Measurements from ENCODE around the gene SSTR5.

Gene SSTR5

DNA sequence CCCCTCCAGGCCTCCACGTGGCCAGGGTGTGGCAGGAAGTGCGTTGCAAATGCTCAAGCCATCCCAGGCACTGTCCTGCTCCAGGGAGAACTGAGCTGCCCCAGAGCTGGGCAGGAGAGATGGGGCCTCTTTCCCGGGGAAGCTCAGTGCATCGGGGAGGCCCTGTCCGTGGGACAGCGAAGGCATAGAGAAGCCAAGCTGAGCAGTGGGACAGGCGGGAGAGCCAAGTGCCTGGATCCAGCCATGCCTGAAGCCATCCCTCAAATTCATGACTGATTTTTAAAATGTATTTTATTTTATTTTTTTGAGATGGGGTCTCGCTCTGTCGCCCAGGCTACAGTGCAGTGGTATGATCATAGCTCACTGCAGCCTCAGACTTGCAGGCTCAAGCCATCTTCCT is 25.4 kb upstream of the SSTR5 start:
- H3K4me3 ChIP-seq (ENCODE audit: low read depth, low read length), result no peak overlapping the region
- TF ChIP-seq, protein P1, sequence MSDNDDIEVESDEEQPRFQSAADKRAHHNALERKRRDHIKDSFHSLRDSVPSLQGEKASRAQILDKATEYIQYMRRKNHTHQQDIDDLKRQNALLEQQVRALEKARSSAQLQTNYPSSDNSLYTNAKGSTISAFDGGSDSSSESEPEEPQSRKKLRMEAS (IDR thresholded peaks at IDR 0.05; ENCODE audit: low read depth, low read length), result no peak
- TF ChIP-seq POLR2A (IDR thresholded peaks at IDR 0.05; ENCODE audit: extremely low read depth, insufficient read length) (no peak), MYC (IDR thresholded peaks at IDR 0.05; ENCODE audit: low read depth, low read length) (no peak)
- TF ChIP-seq, protein P2, sequence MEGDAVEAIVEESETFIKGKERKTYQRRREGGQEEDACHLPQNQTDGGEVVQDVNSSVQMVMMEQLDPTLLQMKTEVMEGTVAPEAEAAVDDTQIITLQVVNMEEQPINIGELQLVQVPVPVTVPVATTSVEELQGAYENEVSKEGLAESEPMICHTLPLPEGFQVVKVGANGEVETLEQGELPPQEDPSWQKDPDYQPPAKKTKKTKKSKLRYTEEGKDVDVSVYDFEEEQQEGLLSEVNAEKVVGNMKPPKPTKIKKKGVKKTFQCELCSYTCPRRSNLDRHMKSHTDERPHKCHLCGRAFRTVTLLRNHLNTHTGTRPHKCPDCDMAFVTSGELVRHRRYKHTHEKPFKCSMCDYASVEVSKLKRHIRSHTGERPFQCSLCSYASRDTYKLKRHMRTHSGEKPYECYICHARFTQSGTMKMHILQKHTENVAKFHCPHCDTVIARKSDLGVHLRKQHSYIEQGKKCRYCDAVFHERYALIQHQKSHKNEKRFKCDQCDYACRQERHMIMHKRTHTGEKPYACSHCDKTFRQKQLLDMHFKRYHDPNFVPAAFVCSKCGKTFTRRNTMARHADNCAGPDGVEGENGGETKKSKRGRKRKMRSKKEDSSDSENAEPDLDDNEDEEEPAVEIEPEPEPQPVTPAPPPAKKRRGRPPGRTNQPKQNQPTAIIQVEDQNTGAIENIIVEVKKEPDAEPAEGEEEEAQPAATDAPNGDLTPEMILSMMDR (IDR thresholded peaks at IDR 0.05; ENCODE audit: low read depth, low read length), result no peak
- no peak for DNase-seq (ENCODE audit: low read depth)

DNA sequence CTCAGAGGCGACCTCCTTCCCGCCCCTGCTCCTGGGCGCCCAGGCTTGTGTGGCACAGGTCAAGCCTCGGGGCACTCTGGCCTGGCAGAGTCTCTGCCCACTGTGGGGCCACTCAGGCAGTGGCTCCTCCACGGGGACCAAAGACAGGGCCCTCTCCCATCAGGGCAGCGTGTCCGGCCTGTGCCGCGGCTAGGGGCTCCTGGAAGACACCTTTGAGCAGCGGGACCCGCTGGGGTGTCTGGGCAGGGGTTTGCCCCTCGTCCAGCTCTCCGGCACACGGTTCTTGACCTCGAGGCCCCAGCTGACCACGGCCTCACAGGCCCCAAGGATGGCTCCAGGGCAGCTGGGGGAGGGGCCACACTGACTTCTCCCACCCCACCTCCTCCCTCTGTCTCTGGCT is 24.7 kb upstream of the SSTR5 start:
- no peak for DNase-seq (ENCODE audit: low read depth)
- TF ChIP-seq, protein P2 (IDR thresholded peaks at IDR 0.05; ENCODE audit: low read depth, low read length), result no peak
- TF ChIP-seq POLR2A (IDR thresholded peaks at IDR 0.05; ENCODE audit: extremely low read depth, insufficient read length), result no peak
- TF ChIP-seq MYC (IDR thresholded peaks at IDR 0.05; ENCODE audit: low read depth, low read length), result no peak
- TF ChIP-seq, protein P1 (IDR thresholded peaks at IDR 0.05; ENCODE audit: low read depth, low read length), result no peak
- H3K4me3 ChIP-seq (ENCODE audit: low read depth, low read length), result no peak overlapping the region

DNA sequence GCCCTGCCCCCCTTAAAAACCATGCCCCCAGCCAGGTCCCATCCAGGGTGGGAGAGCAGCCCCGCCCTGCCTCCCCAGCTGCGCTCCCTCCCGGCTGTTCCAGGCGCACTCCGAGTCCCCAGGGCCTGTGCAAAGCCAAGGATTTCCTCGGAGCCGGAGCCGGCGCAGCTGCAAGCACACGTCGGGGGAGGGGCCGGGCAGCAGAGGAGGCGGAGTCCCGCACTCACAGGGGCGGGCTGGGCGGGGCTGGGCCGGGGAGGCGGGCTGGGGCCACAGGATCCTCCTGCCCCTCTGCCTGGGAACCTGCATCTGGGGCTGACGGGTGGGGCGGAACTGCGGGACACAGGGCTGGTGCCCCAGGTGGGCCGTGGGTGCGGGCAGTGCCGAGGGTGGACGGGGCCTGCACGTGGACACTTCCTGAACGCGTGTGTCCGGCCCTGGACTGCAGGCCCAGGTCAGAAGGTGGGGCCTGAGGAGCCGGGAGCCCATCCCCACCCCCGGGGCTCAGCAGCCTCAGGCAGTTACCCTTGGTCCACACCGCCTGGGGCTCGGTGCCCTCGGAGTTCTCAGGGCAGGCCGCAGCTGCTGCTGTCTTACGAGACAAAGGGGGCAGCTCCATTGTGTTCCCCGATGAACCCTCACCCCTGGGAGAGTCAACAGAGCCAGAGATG is 24.0 kb upstream of the SSTR5 start:
- TF ChIP-seq, protein P1 (IDR thresholded peaks at IDR 0.05; ENCODE audit: low read depth, low read length), result no peak
- peak; percentile 17 for DNase-seq (ENCODE audit: low read depth)
- no peak overlapping the region for H3K4me3 ChIP-seq (ENCODE audit: low read depth, low read length)

DNA sequence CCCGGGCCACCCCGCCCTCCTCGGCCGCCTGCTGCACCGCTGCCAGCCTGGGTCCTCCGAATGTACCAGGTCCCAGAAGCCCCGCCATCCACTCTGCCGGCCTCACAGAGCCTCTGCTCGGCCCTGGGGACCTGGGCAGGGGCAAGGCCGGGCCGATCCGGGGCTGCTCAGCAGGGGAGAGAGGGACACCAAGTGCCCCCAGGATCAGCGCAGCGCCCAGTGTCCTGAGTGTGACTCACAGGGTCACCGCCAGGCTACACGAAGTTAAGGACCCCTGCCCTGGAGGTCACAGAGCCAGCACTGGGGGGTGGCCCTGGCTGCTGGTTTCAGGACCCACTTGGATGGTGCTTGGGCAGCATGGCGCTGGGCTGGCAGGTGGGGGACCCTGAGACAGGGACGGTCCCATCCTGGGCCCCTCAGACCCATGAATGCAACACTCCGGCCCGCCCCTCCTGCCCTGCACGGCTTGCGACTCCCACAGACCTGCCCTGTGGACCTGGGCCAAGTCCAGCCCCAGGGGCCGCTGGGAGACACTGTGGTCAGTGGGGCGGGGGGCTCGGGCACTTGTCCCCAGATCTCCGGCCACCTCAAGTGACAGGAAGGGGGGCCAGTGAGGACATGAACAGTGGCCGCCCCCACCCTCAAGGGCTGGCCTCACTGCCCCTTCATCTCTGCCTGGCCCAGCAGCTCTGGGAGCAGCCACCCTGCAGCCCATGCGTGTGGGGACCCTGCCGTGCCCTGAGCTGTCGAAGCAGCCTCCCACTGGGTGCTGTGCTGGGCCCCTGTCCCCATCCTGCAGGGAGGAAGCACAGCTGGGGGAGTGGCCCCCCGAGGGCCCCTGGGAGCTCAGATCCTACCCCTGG is 23.2 kb upstream of the SSTR5 start:
- H3K4me3 ChIP-seq (ENCODE audit: low read depth, low read length), result no peak overlapping the region
- TF ChIP-seq POLR2A (IDR thresholded peaks at IDR 0.05; ENCODE audit: extremely low read depth, insufficient read length), result no peak
- TF ChIP-seq MYC (IDR thresholded peaks at IDR 0.05; ENCODE audit: low read depth, low read length), result no peak
- TF ChIP-seq, protein P1 (IDR thresholded peaks at IDR 0.05; ENCODE audit: low read depth, low read length), result no peak
- TF ChIP-seq, protein P2 (IDR thresholded peaks at IDR 0.05; ENCODE audit: low read depth, low read length), result no peak
- DNase-seq (ENCODE audit: low read depth), result no peak

DNA sequence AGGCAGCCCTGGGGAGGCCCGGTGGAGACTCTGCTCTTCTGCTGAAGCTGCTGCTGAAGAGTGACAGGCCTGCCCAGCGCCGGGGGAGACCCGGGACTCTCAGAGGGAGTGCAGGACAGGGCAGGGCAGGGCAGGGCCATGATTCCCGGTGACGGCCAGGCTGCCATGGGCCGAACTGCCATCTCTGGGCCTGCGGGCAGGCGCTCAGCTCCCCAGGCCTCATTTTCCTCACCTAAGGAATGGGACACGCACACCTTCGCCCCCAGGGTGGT is 22.6 kb upstream of the SSTR5 start:
- TF ChIP-seq MYC (IDR thresholded peaks at IDR 0.05; ENCODE audit: low read depth, low read length) (no peak), POLR2A (IDR thresholded peaks at IDR 0.05; ENCODE audit: extremely low read depth, insufficient read length) (no peak)
- TF ChIP-seq, protein P1 (IDR thresholded peaks at IDR 0.05; ENCODE audit: low read depth, low read length), result no peak
- TF ChIP-seq, protein P2 (IDR thresholded peaks at IDR 0.05; ENCODE audit: low read depth, low read length), result no peak
- H3K4me3 ChIP-seq (ENCODE audit: low read depth, low read length), result no peak overlapping the region
- DNase-seq (ENCODE audit: low read depth), result no peak

DNA sequence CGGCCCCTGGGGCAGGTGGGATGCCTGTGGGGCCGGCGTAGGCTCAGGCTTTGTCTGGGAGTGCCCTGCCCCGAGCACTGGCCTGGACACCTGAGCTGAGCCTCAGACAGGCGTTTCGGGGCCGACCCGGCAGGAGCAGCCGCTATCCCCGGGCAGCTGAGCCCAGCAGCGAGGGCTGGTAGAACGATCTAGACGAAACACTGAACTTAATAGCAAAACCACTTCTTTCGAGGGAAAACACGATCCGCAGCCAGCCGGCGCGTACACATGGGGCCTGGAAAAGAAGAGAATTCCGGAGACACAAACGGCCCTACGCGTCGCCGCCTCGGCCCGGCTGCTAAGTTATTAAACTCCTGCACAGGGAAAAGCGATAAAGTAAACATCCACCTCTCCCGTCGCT is 22.0 kb upstream of the SSTR5 start:
- no peak for DNase-seq (ENCODE audit: low read depth)

More for the DNA sequence above, 22.0 kb upstream of the SSTR5 start:
- TF ChIP-seq MYC (IDR thresholded peaks at IDR 0.05; ENCODE audit: low read depth, low read length) (no peak), POLR2A (IDR thresholded peaks at IDR 0.05; ENCODE audit: extremely low read depth, insufficient read length) (no peak)
- TF ChIP-seq, protein P1 (IDR thresholded peaks at IDR 0.05; ENCODE audit: low read depth, low read length), result no peak
- TF ChIP-seq, protein P2 (IDR thresholded peaks at IDR 0.05; ENCODE audit: low read depth, low read length), result no peak
- no peak overlapping the region for H3K4me3 ChIP-seq (ENCODE audit: low read depth, low read length)
